Effector CD8-positive, alpha-beta T cell (primary cell): ENCODE measurements around the gene ZFP1.

Experiments used
- DNase-seq: peaks from one replicate; lab custom pipeline; 2025; lab: John Stamatoyannopoulos, UW

The ZFP1 gene

DNA sequence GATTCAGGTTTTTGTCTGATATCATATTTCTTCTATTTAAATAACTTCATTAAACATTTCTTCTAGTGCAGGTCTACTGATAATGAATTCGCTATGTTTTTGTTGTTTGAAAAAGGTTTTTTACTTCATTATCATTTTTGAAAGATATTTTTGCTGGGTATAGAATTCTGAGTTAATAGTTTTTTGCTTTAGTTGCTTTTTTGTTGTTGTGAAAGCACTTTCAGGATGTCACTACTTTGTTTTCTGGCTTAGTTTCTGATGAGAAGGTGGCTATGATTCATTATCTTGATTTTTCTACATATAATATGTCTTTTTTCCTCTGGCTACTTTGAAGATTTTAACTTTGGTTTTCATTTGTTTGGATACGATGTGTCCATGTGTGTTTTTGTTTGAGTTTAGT is 3.5 kb downstream of the ZFP1 start:
- DNase-seq = no peak

- no peak for DNase-seq
Observed at GRCh38 chr16:75152635-75153034, 4.3 kb downstream of the ZFP1 start.

- no peak for DNase-seq
Observed at GRCh38 chr16:75160386-75160785, 12.1 kb downstream of the ZFP1 start.

- DNase-seq = no peak
Observed at GRCh38 chr16:75169899-75170405, 21.6 kb downstream of the ZFP1 start.

DNA sequence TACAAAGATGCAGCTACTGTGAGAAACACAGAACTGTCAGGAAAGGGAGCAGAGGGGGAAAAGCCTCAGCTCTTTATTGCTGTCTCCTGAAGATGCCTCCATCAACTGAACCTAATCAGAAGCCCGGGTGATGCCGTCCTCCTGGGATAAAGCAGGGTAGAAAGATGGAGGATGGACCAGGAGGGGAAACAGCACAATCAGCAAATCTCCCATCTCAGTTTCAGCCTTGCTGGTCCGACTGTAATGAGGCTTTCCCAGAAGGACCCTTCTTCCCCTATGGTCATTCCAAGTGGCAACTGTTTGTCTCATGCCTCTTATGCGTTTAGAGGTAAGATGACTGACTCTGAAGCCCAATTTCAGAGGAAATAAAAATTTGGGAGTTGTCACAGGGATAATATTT is 24.3 kb downstream of the ZFP1 start:
- DNase-seq = no peak

GRCh38 chr16:75175074-75175473 is 26.8 kb downstream of the ZFP1 start:
- no peak for DNase-seq

- DNase-seq = no peak
Observed at GRCh38 chr16:75176926-75177325, 28.6 kb downstream of the ZFP1 start.

DNA sequence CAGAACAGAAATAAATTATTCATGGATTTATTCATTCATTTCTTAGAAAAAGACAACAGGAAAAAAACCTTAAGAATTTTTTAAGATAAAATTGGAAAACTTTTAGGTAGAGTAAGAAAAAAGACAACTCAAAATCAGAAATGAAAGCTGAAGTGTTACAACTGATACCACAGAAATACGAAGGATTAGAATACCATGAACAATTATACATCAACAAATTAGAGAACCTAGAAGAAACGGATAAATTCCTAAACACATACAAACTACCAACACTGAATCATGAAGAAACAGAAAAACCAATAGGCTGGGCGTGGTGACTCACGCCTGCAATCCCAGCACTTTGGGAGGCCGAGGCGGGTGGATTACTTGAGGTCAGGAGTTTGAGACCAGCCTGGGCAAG is 30.9 kb downstream of the ZFP1 start:
- DNase-seq = no peak

- DNase-seq = no peak
Observed at GRCh38 chr16:75181630-75182029, 33.3 kb downstream of the ZFP1 start.

- DNase-seq = no peak
Observed at GRCh38 chr16:75188832-75189477, 40.6 kb downstream of the ZFP1 start.

DNA sequence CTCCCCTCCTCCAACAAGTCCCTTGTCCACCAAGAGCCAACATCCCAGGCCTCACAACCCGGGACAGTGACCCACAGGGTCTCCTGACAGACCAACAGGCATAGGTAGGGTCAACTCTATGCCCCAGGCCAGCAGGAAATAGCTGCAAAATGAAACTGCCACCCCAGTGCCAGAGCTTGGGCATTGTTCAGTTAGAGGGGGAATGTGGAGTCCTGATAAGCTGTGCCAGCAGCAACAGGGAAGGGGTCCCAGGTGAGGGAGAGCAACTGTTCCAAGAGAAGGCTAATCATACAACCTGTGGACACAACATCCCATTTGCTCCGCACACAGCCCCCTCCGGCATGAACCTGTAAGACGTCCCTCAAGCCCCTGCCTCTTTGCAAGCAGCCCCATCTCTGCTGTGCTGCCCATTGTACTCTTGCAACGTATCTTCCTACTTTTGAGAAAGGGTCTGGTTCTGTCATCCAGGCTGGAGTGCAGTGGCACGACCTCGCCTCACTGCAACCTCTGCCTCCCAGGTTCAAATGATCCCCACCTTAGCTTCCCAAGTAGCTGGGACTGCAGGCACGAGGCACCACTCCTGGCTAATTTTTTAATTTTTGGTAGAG is 41.4 kb downstream of the ZFP1 start:
- no peak for DNase-seq

DNA sequence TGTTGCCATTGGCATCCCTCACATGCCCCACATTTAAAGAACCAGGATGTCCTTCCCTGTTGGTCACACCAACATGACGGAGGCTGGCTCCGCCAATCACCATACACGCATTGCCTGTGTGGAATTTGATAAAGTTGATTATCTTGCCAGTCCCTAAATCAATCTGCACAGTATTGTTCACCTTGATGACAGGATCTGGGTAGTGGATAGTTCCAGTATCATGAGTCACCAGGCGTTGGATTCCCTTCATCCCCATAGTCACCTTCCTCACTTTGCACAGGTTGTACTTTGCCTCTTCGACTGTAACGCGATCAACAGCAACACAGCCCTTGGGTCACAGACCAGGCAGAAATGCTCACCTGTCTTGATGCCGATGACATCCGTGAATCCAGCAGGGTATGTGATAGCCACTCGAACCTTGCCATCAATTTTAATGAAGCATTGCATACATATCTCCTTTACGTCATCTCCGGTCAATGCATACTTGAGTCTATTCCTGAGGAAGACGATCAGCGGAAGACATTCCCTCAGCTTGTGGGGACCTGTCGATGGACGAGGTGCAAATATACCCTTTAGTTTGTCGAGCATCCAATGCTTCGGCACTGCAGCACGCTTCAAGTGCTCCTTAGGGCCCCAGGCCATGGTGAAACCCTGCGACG is 44.4 kb downstream of the ZFP1 start:
- DNase-seq = no peak

GRCh38 chr16:75193265-75193650 is 44.9 kb downstream of the ZFP1 start:
- no peak for DNase-seq

DNA sequence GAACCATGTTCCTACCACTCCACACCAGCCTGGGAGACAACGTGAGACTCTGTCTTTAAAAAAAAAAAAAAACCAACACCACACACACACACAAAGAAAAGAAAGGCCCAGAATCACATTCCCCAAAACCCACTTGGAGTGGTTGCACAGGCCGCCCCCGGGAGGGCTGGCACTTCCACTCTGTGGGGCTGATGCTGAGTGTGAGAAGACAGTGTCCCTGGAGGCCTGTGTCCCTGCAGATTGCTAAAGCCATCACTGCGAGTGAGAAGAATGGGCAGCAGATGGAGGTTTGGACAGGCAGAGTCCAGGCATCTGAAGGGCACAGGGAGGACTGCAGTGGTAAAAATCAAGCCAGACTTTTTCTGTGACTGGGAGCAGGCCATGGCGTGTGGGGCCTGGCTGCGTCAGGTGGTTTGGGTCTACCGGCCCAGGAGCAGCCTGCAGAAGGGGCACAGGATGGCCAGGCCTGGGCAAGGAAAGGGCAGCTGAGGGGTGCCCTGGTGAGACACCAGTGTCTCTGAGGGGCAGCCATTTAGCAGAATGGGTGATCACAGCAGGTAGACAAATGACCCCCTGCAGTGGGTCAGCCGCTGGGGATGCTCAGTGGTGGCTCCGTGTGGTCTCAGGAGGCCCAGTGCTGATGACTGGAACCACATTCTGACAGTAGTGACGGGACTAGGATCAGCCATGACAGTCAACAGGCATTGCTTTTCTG is 45.6 kb downstream of the ZFP1 start:
- DNase-seq = no peak

DNA sequence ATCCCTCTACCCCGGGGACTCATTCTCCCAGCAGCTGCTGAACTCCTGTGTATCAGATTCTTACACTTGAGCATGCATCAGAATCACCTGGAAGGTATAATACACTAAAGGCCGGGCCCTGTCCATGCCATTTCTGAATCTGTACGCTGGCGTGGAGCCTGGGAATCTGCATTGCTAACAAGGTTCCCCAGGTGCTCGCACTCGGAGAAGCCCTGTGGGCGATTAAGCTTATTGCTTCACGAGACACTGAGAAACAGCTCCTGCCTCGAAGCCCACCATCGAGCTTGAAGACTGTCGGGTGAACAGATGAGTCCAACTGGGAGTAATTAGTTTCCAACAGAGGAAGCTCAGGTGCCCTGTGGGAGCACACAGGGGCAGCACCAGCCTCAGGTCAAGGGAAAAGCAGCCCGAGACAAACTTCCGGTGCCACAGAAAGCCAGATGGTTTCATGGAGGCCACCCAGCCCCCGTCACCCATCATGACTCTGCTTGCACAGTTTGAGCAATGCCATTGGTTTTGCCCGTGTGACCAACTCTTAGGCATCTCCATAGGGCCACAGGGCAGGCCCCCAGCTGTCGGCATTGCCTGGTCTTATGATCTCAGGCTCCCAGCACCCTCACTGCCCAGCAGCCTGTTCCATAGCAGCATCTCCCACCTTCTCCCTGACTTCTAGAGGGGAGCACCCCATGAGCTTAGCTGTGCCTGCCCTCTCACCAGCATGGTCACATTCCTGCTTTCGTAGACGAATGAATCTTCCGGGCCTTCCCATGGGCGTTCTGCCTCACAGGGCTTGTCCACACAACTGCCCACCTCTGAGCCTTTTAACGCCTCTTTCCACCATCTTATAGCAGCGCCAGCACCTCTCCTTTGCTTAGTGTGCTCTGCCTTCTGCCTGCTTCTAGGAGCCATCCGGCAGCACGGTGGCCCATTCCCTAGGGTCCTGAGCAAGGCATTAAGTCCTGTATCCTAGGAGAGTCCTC is 47.8 kb downstream of the ZFP1 start:
- DNase-seq = no peak

- DNase-seq = no peak
Observed at GRCh38 chr16:75196836-75197235, 48.5 kb downstream of the ZFP1 start.

- DNase-seq = no peak
Observed at GRCh38 chr16:75197522-75198134, 49.3 kb downstream of the ZFP1 start.

GRCh38 chr16:75198135-75198600 is 49.8 kb downstream of the ZFP1 start:
- no peak for DNase-seq

DNA sequence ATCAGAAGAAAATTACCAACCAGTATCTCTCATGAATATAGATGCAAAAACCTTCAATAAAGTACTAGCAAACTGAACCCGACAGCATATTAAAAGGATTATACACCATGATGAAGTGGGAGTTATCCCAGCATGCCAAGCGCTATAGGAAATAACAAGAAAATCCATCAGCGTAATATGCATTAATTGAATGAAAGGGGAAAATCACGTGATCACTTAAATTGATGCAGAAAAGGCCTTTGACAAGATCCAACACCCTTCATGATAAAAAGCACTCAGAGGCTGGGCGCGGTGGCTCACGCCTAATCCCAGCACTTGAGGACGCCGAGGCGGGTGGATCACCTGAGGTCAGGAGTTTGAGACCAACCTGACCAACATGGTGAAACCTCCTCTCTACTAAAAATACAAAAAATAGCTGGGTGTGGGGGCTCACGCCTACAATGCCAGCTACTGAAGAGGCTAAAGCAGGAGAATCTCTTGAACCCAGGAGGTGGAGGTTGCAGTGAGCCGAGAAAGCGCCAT is 53.8 kb downstream of the ZFP1 start:
- DNase-seq = no peak

DNA sequence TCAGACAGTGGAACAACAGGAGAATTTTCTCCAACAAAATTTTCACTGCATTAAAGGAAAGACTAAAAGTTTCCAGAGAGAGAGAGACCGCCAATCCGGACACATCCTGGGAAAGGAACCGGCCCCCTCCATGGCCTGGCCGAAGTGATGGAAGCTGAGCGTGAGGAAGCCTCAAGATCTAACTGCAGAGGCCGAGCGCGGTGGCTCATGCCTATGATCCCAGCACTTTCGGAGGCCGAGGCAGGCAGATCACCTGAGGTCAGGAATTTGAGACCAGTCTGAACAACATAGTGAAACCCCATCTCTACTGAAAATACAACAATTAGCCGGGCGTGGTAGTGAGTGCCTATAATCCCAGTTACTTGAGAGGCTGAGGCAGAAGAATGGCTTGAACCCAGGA is 54.8 kb downstream of the ZFP1 start:
- no peak for DNase-seq
